ENCODE measurements around the gene OR56B1. TPM values are rescaled to one million over a fixed set of nuclear protein-coding genes. Genes with fewer than 3 reads are reported as not detected.

The OR56B1 gene
- total RNA-seq, 2 donors from 2014 or later: not detected

DNA sequence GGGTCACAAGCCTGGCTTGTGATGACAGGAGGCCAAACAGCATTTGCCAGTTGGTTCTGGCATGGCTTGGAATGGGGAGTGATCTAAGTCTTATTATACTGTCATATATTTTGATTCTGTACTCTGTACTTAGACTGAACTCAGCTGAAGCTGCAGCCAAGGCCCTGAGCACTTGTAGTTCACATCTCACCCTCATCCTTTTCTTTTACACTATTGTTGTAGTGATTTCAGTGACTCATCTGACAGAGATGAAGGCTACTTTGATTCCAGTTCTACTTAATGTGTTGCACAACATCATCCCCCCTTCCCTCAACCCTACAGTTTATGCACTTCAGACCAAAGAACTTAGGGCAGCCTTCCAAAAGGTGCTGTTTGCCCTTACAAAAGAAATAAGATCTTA, 843 bp downstream of the OR56B1 start:
- Histone ChIP-seq H3K4me1 (no peaks in the 10 kb centered on the region), H3K9ac (ENCODE audit: low read depth in 2 of 2, low read length in 2 of 2) (no peak overlapping the region), H3K27me3 (no peaks in the 10 kb centered on the region), H3K9me3 (no peaks in the 10 kb centered on the region), H3K36me3 (no peaks in the 10 kb centered on the region), H3K27ac (no peak overlapping the region), H3K4me3 (no peak overlapping the region)
- DNase-seq: no peak
- intact Hi-C loops (cut with DNase I): no loop called here
- TF ChIP-seq CTCF (IDR thresholded peaks at IDR 0.05): no peak

GRCh38 chr11:5737670-5738392, 1.6 kb downstream of the OR56B1 start:
- Histone ChIP-seq H3K9ac (ENCODE audit: low read depth in 2 of 2, low read length in 2 of 2) (no peak overlapping the region), H3K27ac (no peak overlapping the region), H3K27me3 (no peaks in the 10 kb centered on the region), H3K4me1 (no peaks in the 10 kb centered on the region), H3K36me3 (no peaks in the 10 kb centered on the region), H3K9me3 (no peaks in the 10 kb centered on the region), H3K4me3 (no peak overlapping the region)
- no peak for DNase-seq
- no peak for TF ChIP-seq CTCF (IDR thresholded peaks at IDR 0.05)
- intact Hi-C loops (cut with DNase I): no loop called here

GRCh38 chr11:5738431-5738830, 2.2 kb downstream of the OR56B1 start:
- TF ChIP-seq CTCF (IDR thresholded peaks at IDR 0.05): no peak
- DNase-seq: no peak
- intact Hi-C loops (cut with DNase I): no loop called here

GRCh38 chr11:5746614-5747013, 10.4 kb downstream of the OR56B1 start:
- Histone ChIP-seq H3K4me3 (no peak overlapping the region), H3K27me3 (no peaks in the 10 kb centered on the region), H3K36me3 (no peaks in the 10 kb centered on the region), H3K9ac (ENCODE audit: low read depth in 2 of 2, low read length in 2 of 2) (no peak overlapping the region), H3K9me3 (no peaks in the 10 kb centered on the region), H3K27ac (no peak overlapping the region), H3K4me1 (no peaks in the 10 kb centered on the region)
- DNase-seq: no peak
- intact Hi-C loops (cut with DNase I): no loop called here
- no peak for TF ChIP-seq CTCF (IDR thresholded peaks at IDR 0.05)

More at GRCh38 chr11:5738431-5738830, 2.2 kb downstream of the OR56B1 start:
- no peaks in the 10 kb centered on the region for H3K36me3 ChIP-seq
- no peak overlapping the region for H3K9ac ChIP-seq (ENCODE audit: low read depth in 2 of 2, low read length in 2 of 2)
- no peak overlapping the region for H3K27ac ChIP-seq
- H3K27me3 ChIP-seq: no peaks in the 10 kb centered on the region
- H3K4me3 ChIP-seq: no peak overlapping the region
- no peaks in the 10 kb centered on the region for H3K4me1 ChIP-seq
- no peaks in the 10 kb centered on the region for H3K9me3 ChIP-seq

DNA sequence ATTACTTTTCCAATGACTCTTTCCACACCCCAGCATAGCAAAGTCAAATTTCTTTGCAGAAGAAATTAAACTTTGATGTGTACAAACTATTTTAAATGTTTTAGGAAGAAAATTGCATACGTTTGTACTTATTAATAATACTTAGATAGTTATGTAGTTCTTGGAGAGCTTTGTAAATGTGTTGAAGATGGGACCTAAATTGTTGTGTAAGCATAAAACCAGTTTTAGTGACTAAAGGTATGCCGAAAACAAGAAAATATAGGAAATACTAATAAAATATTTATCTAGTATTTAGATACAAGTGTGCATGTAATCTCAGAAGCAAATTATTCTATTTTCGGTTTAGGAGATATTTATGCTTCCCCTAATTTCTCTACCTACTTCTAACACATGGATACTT, 13.6 kb downstream of the OR56B1 start:
- H3K27me3 ChIP-seq: no peaks in the 10 kb centered on the region
- DNase-seq: no peak
- TF ChIP-seq CTCF (IDR thresholded peaks at IDR 0.05): no peak
- H3K4me3 ChIP-seq: no peak overlapping the region
- H3K9ac ChIP-seq (ENCODE audit: low read depth in 2 of 2, low read length in 2 of 2): no peak overlapping the region
- no peaks in the 10 kb centered on the region for H3K9me3 ChIP-seq
- H3K27ac ChIP-seq: no peak overlapping the region
- H3K36me3 ChIP-seq: no peaks in the 10 kb centered on the region
- intact Hi-C loops (cut with DNase I): no loop called here
- H3K4me1 ChIP-seq: no peaks in the 10 kb centered on the region
